ENCODE data around the gene ABHD17A.

The ABHD17A gene

DNA sequence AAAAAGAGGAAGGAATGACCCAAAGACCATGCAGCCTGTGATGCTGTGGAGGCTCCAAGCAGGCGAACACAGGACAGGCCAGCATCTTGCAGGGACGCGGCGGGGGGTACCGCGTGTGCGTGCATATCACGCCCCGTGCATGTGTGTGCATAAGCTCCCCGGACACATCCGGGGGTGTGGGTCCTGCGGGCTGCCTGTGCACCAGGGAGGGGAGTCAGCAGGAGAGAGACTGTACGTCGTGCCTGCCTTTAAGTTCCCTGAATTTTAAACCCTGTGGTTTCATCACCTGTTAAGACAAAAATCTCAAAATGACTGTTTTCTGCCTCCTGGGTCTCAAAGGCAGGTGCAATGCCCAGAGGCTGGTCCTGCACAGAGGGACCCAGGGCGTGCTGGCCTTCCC, 36.5 kb upstream of the ABHD17A start:
- no peak overlapping the region for H3K9ac ChIP-seq (ENCODE audit: low read depth in 1 of 2, low read length in 2 of 2)
- H3K4me1 ChIP-seq (ENCODE audit: control insufficient read depth in 1 of 2, insufficient read depth in 2 of 2, low read length in 2 of 2): no peaks in the 10 kb centered on the region
- H3K27ac ChIP-seq (ENCODE audit: low read depth, low read length): no peak overlapping the region
- no peak overlapping the region for H3K4me3 ChIP-seq (ENCODE audit: low read depth in 1 of 2, low read length in 2 of 2)
- H3K9me3 ChIP-seq (ENCODE audit: control insufficient read depth in 1 of 2, low read length in 2 of 2): no peaks in the 10 kb centered on the region
- peaks cover 16 to 51% of the 10 kb centered on the region in 2 donors for H3K36me3 ChIP-seq (ENCODE audit: control insufficient read depth in 1 of 2, insufficient read depth in 2 of 2, low read length in 2 of 2)
- H3K27me3 ChIP-seq (ENCODE audit: control insufficient read depth in 1 of 2, insufficient read depth in 2 of 2, low read length in 2 of 2): no peaks in the 10 kb centered on the region

DNA sequence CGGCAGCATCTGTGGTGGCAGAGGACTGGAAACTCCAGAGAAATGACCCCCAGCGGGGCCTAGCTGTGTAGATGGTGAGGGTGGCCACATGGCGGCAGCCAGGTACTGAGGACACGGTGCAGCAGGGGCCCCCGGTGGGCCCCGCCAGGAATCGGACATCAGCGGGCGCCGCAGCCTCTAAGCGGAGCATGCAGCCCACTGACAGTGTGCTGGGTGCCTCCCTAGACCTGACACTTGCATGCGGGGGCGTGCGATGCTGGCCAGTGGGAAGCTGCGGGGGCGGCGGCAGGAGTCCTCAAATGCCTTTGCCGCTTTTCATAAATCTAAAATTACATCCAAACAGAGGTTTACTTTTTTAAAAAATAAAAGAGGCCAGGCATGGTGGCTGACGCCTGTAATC, 36.0 kb upstream of the ABHD17A start:
- no peaks in the 10 kb centered on the region for H3K27me3 ChIP-seq (ENCODE audit: control insufficient read depth in 1 of 2, insufficient read depth in 2 of 2, low read length in 2 of 2)
- H3K9me3 ChIP-seq (ENCODE audit: control insufficient read depth in 1 of 2, low read length in 2 of 2): no peaks in the 10 kb centered on the region
- peaks cover 16 to 51% of the 10 kb centered on the region in 2 donors for H3K36me3 ChIP-seq (ENCODE audit: control insufficient read depth in 1 of 2, insufficient read depth in 2 of 2, low read length in 2 of 2)
- H3K9ac ChIP-seq (ENCODE audit: low read depth in 1 of 2, low read length in 2 of 2): no peak overlapping the region
- no peak overlapping the region for H3K4me3 ChIP-seq (ENCODE audit: low read depth in 1 of 2, low read length in 2 of 2)
- H3K4me1 ChIP-seq (ENCODE audit: control insufficient read depth in 1 of 2, insufficient read depth in 2 of 2, low read length in 2 of 2): no peaks in the 10 kb centered on the region
- H3K27ac ChIP-seq (ENCODE audit: low read depth, low read length): no peak overlapping the region

DNA sequence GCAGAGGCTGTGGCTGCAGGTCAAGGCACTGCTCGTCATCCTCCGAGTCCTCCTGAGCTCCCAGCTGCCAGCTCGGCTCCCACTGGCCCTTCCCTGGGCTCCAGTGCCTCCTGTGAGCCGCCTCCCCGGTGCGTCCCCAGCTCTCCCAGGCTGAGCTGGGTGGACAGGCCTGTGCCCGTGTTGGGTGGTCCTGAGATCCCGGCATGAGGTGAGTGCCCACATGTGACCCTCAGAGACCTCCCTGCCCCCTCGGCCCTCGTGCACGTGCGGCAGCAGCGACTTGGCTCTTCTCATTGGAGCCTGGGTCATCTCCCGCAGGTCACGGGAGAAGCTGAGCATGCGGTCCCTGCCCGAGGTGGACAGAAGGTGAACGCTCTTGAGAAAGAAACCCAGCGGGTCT, 35.3 kb upstream of the ABHD17A start:
- Histone ChIP-seq H3K4me3 (ENCODE audit: low read depth in 1 of 2, low read length in 2 of 2) (no peak overlapping the region), H3K27ac (ENCODE audit: low read depth, low read length) (no peak overlapping the region), H3K27me3 (ENCODE audit: control insufficient read depth in 1 of 2, insufficient read depth in 2 of 2, low read length in 2 of 2) (no peaks in the 10 kb centered on the region), H3K36me3 (ENCODE audit: control insufficient read depth in 1 of 2, insufficient read depth in 2 of 2, low read length in 2 of 2) (peaks cover 16 to 51% of the 10 kb centered on the region in 2 donors), H3K4me1 (ENCODE audit: control insufficient read depth in 1 of 2, insufficient read depth in 2 of 2, low read length in 2 of 2) (no peaks in the 10 kb centered on the region), H3K9ac (ENCODE audit: low read depth in 1 of 2, low read length in 2 of 2) (no peak overlapping the region), H3K9me3 (ENCODE audit: control insufficient read depth in 1 of 2, low read length in 2 of 2) (no peaks in the 10 kb centered on the region)

DNA sequence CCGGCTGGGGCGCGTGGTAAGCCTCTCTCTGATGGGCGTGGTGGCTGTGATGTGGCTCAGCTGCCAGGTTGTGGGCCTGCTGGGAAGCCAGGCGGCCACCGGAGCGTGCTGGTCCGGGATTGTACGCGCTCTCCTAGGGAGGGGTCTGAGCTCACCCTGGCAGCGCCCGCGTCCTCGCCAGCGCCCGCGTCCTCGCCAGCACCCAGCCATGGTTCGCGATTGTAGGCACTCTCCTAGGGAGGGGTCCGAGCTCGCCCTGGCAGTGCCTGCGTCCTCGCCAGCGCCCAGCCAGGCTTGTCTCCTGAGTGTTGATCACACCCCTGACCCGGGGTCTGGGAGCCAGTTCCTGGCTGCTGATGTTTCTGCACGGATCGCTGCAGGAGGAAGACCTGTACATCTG, 33.7 kb upstream of the ABHD17A start:
- H3K4me1 ChIP-seq (ENCODE audit: control insufficient read depth in 1 of 2, insufficient read depth in 2 of 2, low read length in 2 of 2): no peaks in the 10 kb centered on the region
- H3K9ac ChIP-seq (ENCODE audit: low read depth in 1 of 2, low read length in 2 of 2): no peak overlapping the region
- H3K4me3 ChIP-seq (ENCODE audit: low read depth in 1 of 2, low read length in 2 of 2): no peak overlapping the region
- no peak overlapping the region for H3K27ac ChIP-seq (ENCODE audit: low read depth, low read length)
- peaks cover 16 to 45% of the 10 kb centered on the region in 2 donors for H3K36me3 ChIP-seq (ENCODE audit: control insufficient read depth in 1 of 2, insufficient read depth in 2 of 2, low read length in 2 of 2)
- H3K27me3 ChIP-seq (ENCODE audit: control insufficient read depth in 1 of 2, insufficient read depth in 2 of 2, low read length in 2 of 2): no peaks in the 10 kb centered on the region
- H3K9me3 ChIP-seq (ENCODE audit: control insufficient read depth in 1 of 2, low read length in 2 of 2): no peaks in the 10 kb centered on the region

DNA sequence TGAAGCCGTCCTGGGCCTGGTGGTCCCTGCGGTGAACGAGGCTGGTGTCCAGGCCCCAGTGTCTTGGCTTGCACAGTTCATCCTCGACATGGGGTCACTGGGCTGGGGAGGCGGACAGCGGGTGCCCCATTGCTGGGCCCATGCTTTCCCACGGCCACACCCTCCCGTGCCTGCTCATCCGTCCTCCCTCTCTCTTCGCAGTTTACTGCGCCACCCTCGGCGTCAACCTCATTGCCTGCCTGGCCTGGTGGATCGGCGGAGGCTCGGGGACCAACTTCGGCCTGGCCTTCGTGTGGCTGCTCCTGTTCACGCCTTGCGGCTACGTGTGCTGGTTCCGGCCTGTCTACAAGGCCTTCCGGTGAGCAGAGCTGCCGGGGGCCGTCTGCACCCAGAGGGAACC, 32.6 kb upstream of the ABHD17A start:
- no peaks in the 10 kb centered on the region for H3K4me1 ChIP-seq (ENCODE audit: control insufficient read depth in 1 of 2, insufficient read depth in 2 of 2, low read length in 2 of 2)
- H3K9me3 ChIP-seq (ENCODE audit: control insufficient read depth in 1 of 2, low read length in 2 of 2): no peaks in the 10 kb centered on the region
- H3K4me3 ChIP-seq (ENCODE audit: low read depth in 1 of 2, low read length in 2 of 2): no peak overlapping the region
- no peaks in the 10 kb centered on the region for H3K27me3 ChIP-seq (ENCODE audit: control insufficient read depth in 1 of 2, insufficient read depth in 2 of 2, low read length in 2 of 2)
- H3K36me3 ChIP-seq (ENCODE audit: control insufficient read depth in 1 of 2, insufficient read depth in 2 of 2, low read length in 2 of 2): peaks cover 11 to 54% of the 10 kb centered on the region in 2 donors
- no peak overlapping the region for H3K27ac ChIP-seq (ENCODE audit: low read depth, low read length)
- H3K9ac ChIP-seq (ENCODE audit: low read depth in 1 of 2, low read length in 2 of 2): no peak overlapping the region

DNA sequence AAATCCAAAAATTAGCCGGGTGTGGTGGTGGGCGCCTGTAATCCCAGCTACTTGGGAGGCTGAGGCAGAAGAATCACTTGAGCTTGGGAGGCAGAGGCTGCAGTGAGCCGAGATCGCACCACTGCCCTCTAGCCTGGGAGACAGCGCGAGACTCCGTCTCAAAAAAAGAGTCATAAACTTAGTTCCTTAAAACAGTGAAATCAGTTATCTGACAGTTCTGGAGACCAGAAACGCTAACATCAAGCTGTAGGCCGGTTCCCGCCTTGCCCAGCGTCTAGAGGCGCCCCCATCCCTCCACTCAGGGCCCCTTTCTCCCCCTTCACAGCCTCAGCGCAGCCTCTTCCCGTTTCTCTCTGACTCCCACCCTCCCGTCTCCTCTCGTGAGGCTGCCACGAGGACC, 31.9 kb upstream of the ABHD17A start:
- Histone ChIP-seq H3K9me3 (ENCODE audit: control insufficient read depth in 1 of 2, low read length in 2 of 2) (no peaks in the 10 kb centered on the region), H3K9ac (ENCODE audit: low read depth in 1 of 2, low read length in 2 of 2) (no peak overlapping the region), H3K36me3 (ENCODE audit: control insufficient read depth in 1 of 2, insufficient read depth in 2 of 2, low read length in 2 of 2) (peaks cover 6 to 49% of the 10 kb centered on the region in 2 donors), H3K27ac (ENCODE audit: low read depth, low read length) (no peak overlapping the region), H3K4me3 (ENCODE audit: low read depth in 1 of 2, low read length in 2 of 2) (no peak overlapping the region), H3K27me3 (ENCODE audit: control insufficient read depth in 1 of 2, insufficient read depth in 2 of 2, low read length in 2 of 2) (no peaks in the 10 kb centered on the region), H3K4me1 (ENCODE audit: control insufficient read depth in 1 of 2, insufficient read depth in 2 of 2, low read length in 2 of 2) (no peaks in the 10 kb centered on the region)

DNA sequence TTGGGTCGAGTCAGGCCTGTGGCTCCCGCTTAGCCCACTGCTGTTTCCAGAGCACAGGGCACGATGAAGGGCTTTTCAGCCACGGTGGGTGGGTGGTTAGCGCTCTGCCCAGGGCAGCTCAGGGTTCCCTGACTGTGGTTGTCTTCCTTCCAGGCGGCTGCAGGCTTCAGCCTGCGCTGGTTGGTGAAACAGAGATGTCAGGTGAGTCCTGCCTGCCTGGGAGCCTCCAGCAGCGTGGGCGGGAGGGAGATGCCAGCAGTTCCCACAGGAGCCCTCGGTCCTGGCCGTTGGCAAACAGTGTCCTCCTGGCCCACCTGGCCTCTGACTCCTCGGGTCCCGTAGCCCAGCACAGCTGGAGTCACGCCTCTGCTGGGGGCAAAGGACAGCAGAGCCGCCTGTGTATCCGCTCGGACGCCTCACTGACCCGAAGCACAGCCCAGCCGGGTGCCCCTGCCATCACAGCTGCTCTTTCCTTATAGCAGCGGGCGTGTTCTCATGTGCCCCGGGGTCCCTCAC, 29.6 kb upstream of the ABHD17A start:
- H3K4me3 ChIP-seq (ENCODE audit: low read depth in 1 of 2, low read length in 2 of 2): no peak overlapping the region
- no peaks in the 10 kb centered on the region for H3K9me3 ChIP-seq (ENCODE audit: control insufficient read depth in 1 of 2, low read length in 2 of 2)
- no peak overlapping the region for H3K9ac ChIP-seq (ENCODE audit: low read depth in 1 of 2, low read length in 2 of 2)
- peaks cover under 1 to 3% of the 10 kb centered on the region in 2 donors for H3K4me1 ChIP-seq (ENCODE audit: control insufficient read depth in 1 of 2, insufficient read depth in 2 of 2, low read length in 2 of 2)
- no peak overlapping the region for H3K27ac ChIP-seq (ENCODE audit: low read depth, low read length)
- peaks cover 6 to 34% of the 10 kb centered on the region in 2 donors for H3K36me3 ChIP-seq (ENCODE audit: control insufficient read depth in 1 of 2, insufficient read depth in 2 of 2, low read length in 2 of 2)
- no peaks in the 10 kb centered on the region for H3K27me3 ChIP-seq (ENCODE audit: control insufficient read depth in 1 of 2, insufficient read depth in 2 of 2, low read length in 2 of 2)

DNA sequence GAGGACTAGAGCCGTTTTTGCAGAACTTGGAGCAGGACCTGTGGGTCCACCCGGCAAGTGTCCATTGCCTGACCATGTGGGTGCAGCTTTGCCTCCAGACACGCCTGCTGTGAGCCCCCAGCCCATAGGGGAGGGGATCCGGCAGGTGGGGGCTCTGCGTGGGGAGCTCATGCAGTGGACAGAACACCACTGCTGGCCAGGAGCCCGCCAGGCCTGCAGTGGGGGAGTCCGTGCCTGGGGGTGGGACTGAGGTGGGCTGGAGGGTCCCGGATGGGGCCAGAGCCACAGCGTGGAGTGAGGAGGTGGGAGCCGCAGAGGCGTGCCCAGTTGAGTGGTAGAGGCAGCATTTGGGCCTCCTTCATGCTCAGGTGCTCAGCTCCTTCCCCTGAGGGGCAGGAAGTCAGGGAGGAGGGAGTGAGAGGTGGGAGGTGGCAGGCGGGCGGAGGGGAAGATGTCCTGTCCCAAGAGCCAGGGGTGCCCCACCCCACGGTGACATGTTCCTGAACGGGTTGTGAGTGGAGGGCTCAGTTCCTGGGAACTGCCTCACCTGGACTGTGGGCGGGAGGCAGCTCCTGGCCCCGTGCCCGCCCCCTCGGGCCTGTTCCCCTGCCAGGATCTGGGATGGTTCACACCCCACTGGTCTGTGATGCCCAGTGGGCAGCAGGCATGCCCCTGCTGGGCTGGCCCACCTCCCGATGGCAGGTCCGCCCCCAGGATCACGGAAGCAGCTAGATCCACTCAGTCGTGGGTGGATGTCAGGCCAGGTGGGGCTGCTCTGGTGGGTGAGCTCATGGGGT, 28.7 kb upstream of the ABHD17A start:
- no peak overlapping the region for H3K9ac ChIP-seq (ENCODE audit: low read depth in 1 of 2, low read length in 2 of 2)
- H3K4me1 ChIP-seq (ENCODE audit: control insufficient read depth in 1 of 2, insufficient read depth in 2 of 2, low read length in 2 of 2): peaks cover 9 to 12% of the 10 kb centered on the region in 2 donors
- H3K27me3 ChIP-seq (ENCODE audit: control insufficient read depth in 1 of 2, insufficient read depth in 2 of 2, low read length in 2 of 2): no peaks in the 10 kb centered on the region
- no peak overlapping the region for H3K27ac ChIP-seq (ENCODE audit: low read depth, low read length)
- no peak overlapping the region for H3K4me3 ChIP-seq (ENCODE audit: low read depth in 1 of 2, low read length in 2 of 2)
- H3K36me3 ChIP-seq (ENCODE audit: control insufficient read depth in 1 of 2, insufficient read depth in 2 of 2, low read length in 2 of 2): peaks cover 6 to 31% of the 10 kb centered on the region in 2 donors
- no peaks in the 10 kb centered on the region for H3K9me3 ChIP-seq (ENCODE audit: control insufficient read depth in 1 of 2, low read length in 2 of 2)

DNA sequence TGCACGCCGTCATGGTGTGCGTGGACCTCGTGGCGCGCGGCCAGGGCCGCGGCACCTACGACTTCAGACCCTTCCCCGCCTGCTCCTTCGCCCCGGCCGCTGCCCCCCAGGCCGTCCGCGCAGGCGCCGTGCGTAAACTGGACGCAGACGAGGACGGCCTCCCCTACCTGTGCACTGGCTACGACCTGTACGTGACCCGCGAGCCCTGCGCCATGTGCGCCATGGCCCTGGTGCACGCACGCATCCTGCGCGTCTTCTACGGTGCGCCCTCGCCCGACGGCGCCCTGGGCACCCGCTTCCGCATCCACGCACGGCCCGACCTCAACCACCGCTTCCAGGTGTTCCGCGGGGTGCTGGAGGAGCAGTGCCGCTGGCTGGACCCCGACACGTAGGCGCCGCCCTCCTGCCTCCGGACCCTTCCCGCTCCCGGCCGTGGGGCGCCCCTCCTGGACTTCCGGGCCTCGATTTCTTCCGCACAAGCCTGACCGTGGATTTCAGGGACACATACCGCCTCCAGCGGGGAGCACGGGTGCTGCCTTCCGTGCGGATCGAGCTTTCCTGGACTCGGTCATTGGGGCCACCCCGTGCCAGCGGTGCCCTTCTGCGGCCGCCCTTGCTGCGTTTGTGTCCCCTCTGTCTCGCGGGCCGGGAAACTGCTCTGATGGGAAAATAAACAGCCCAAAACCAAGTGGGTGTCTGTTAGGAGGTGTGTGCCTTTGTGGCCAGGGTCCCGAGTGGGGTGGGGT, 27.6 kb upstream of the ABHD17A start:
- no peak overlapping the region for H3K9ac ChIP-seq (ENCODE audit: low read depth in 1 of 2, low read length in 2 of 2)
- H3K27ac ChIP-seq (ENCODE audit: low read depth, low read length): no peak overlapping the region
- H3K4me1 ChIP-seq (ENCODE audit: control insufficient read depth in 1 of 2, insufficient read depth in 2 of 2, low read length in 2 of 2): peaks cover 12 to 17% of the 10 kb centered on the region in 2 donors

DNA sequence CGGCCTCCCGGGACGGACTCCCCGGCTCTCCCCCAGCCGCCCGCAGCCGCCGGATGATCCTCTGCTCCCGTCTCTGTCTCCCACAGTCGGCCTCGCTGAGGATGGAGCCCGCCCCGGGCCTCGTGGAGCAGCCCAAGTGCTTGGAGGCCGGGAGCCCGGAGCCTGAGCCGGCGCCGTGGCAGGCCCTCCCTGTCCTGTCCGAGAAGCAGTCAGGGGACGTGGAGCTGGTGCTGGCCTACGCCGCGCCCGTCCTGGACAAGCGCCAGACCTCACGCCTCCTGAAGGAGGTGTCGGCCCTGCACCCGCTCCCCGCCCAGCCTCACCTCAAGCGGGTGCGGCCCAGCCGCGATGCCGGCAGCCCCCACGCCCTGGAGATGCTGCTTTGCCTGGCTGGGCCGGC, 26.7 kb upstream of the ABHD17A start:
- Histone ChIP-seq H3K27me3 (ENCODE audit: control insufficient read depth in 1 of 2, insufficient read depth in 2 of 2, low read length in 2 of 2) (no peaks in the 10 kb centered on the region), H3K9ac (ENCODE audit: low read depth in 1 of 2, low read length in 2 of 2) (no peak overlapping the region), H3K4me1 (ENCODE audit: control insufficient read depth in 1 of 2, insufficient read depth in 2 of 2, low read length in 2 of 2) (peaks cover 15 to 24% of the 10 kb centered on the region in 2 donors), H3K36me3 (ENCODE audit: control insufficient read depth in 1 of 2, insufficient read depth in 2 of 2, low read length in 2 of 2) (peaks cover 0 to 18% of the 10 kb centered on the region in 2 donors), H3K27ac (ENCODE audit: low read depth, low read length) (no peak overlapping the region), H3K9me3 (ENCODE audit: control insufficient read depth in 1 of 2, low read length in 2 of 2) (no peaks in the 10 kb centered on the region), H3K4me3 (ENCODE audit: low read depth in 1 of 2, low read length in 2 of 2) (no peak overlapping the region)

More for the DNA sequence above, 27.6 kb upstream of the ABHD17A start:
- H3K4me3 ChIP-seq (ENCODE audit: low read depth in 1 of 2, low read length in 2 of 2): no peak overlapping the region
- H3K27me3 ChIP-seq (ENCODE audit: control insufficient read depth in 1 of 2, insufficient read depth in 2 of 2, low read length in 2 of 2): no peaks in the 10 kb centered on the region
- H3K9me3 ChIP-seq (ENCODE audit: control insufficient read depth in 1 of 2, low read length in 2 of 2): no peaks in the 10 kb centered on the region
- peaks cover 2 to 21% of the 10 kb centered on the region in 2 donors for H3K36me3 ChIP-seq (ENCODE audit: control insufficient read depth in 1 of 2, insufficient read depth in 2 of 2, low read length in 2 of 2)
